Mesodermal cell (in vitro differentiated cells): Measurements from ENCODE around the gene METTL24.

Experiments used
- H3K27ac ChIP-seq: 2 replicates; pipeline ENCODE4 v1.7.0; 2013; ENCODE audit warnings: mild to moderate bottlenecking, low read depth, low read length, moderate library complexity; ENCODE audit not compliant: severe bottlenecking
- H3K36me3 ChIP-seq: 2 replicates; pipeline ENCODE4 v1.7.1; 2013; ENCODE audit warnings: mild to moderate bottlenecking, low read length, moderate library complexity; ENCODE audit not compliant: control insufficient read depth, insufficient read depth
- H3K4me1 ChIP-seq: one replicate; pipeline ENCODE4 v1.7.1; 2013; ENCODE audit warnings: mild to moderate bottlenecking, low read length; ENCODE audit not compliant: insufficient read depth, control insufficient read depth, poor library complexity, severe bottlenecking
- H3K4me3 ChIP-seq: 2 replicates; pipeline ENCODE4 v1.7.0; 2013; ENCODE audit warnings: low read length, control low read depth, mild to moderate bottlenecking; ENCODE audit not compliant: insufficient read depth, poor library complexity, severe bottlenecking; ENCODE audit errors: extremely low read depth
- H3K9me3 ChIP-seq: 2 replicates; pipeline ENCODE4 v1.7.1; 2013; ENCODE audit warnings: mild to moderate bottlenecking, low read length, moderate library complexity; ENCODE audit not compliant: control insufficient read depth
- WGBS, 2 experiments: methylation state at CpG; one replicate each; pipeline ENCODE4 v1.1.5; 2013; ENCODE audit warnings: missing lambda C conversion rate in 2 of 2; ENCODE audit not compliant: insufficient coverage in 2 of 2; 5-methylcytosine and 5-hydroxymethylcytosine counted together

Gene METTL24

DNA sequence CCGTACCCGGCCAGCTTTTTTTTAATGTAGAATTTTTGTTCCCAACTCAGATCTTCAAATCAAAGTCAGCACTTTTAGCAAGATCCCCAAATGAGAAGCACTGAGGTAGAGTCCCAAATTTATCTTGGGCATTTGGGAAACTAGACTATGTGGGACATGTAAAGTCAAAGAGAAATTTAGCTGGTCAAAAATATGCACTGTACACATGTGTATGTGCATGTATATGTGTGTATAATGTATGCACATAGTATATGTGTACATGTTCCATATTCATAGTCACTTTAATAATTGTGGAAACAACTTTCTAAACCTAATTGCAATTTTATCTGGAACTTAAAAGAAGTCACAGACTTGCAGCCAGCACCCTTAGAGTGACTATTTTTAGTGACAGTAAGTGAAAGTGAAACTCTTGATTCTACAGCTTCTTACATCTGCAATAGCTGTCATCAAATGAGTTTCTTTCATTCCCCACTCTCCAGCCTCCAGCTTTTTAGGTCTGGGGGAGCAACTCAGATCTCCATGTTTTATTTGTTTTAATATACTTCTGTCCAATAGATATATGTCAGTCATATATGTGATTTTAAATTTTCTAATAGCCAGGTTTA is 124.3 kb downstream of the METTL24 start:
- Histone ChIP-seq H3K4me1 (no peaks in the 10 kb centered on the region), H3K36me3 (peaks cover 14% of the 10 kb centered on the region), H3K4me3 (no peak overlapping the region), H3K9me3 (no peaks in the 10 kb centered on the region), H3K27ac (no peak overlapping the region)
- WGBS, 2 experiments: 100% methylated on average over 2 of the region's 2 CpGs; no CpG with 5 or more reads in 1 of the 2 experiments

DNA sequence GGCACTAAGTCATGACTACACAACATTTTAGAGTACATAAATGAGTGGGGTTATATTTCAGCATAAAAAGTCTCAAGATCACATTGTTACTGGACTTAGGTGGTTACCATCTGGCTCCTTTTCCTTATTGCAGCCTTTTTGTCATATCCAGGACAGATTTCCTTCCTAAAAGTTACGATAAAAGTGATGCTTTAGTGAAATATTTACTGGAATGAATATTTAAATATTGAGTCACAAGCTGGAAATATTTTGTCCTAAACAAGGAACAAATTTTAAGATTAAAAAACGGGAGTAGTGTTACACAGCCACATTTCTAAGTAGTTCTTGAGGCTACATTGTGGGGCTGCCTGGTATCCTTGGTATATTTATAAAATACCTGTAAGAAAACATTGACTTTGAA is 125.7 kb downstream of the METTL24 start:
- Histone ChIP-seq H3K9me3 (no peaks in the 10 kb centered on the region), H3K27ac (no peak overlapping the region), H3K36me3 (peaks cover 20% of the 10 kb centered on the region), H3K4me3 (no peak overlapping the region), H3K4me1 (no peaks in the 10 kb centered on the region)
- no CpG with 5 or more reads among the region's 2 CpGs for WGBS, 2 experiments

DNA sequence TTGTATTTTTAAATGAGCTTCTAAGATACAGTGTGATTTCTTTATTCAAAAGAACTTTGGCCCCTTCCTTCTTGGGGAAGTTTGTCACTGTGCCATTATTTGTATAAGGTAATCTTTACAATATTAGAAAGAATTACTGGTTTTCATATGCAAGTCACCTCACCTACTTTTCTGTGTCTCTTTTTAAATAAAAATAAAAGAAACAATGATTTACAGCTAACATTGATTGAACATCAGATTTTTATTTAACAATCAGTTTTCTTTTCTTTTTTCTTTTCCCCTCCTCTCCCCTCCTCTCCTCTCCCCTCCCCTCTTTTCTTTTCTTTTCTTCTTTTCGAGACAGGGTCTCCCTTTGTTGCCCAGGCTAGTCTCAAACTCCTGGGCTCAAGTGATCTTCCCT is 131.9 kb downstream of the METTL24 start:
- Histone ChIP-seq H3K4me1 (no peaks in the 10 kb centered on the region), H3K9me3 (no peaks in the 10 kb centered on the region), H3K27ac (no peak overlapping the region), H3K36me3 (peaks cover 38% of the 10 kb centered on the region), H3K4me3 (no peak overlapping the region)
- 88% methylated on average over 1 of the region's 1 CpG; no CpG with 5 or more reads in 1 of the 2 experiments for WGBS, 2 experiments

DNA sequence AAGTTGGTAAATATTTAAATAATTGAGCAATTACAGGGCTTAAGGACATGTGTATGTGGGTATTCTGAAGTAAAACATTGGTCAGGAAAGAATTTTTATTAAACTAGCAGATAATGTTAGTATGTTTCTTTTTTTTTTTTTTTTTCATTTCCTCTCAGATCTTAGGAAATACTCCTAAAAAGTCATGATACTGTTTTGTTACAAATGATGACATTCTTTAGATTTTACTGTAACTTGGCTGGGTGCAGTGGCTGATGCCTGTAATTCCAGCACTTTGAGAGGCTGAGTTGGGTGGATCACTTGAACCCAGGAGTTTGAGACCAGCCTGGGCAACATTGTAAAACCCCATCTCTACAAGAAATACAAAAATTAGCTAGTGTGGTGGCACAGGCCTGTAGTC is 136.4 kb downstream of the METTL24 start:
- peaks cover 49% of the 10 kb centered on the region for H3K36me3 ChIP-seq
- no peak overlapping the region for H3K4me3 ChIP-seq
- H3K27ac ChIP-seq: no peak overlapping the region
- H3K4me1 ChIP-seq: no peaks in the 10 kb centered on the region
- no peaks in the 10 kb centered on the region for H3K9me3 ChIP-seq

DNA sequence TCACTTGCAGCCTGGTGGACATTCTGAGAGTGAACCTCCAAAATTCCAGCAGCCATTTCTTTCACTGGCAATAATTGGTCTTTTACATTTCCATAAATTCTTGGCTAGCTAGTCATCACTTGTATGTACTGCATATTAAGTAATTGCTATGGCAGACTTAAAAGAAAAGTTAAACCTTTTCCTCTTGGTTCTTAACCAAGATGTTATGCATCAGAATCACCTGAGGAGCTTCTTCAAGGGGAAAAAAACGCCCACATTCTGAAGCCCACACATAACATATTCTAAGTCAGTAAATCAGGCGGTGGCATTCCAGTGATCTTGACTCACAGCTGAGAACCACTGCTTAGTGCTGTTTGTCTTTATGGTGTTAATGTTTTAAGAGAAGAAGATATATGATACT is 140.9 kb downstream of the METTL24 start:
- Histone ChIP-seq H3K4me3 (no peak overlapping the region), H3K36me3 (peaks cover 69% of the 10 kb centered on the region), H3K9me3 (no peaks in the 10 kb centered on the region), H3K27ac (no peak overlapping the region), H3K4me1 (no peaks in the 10 kb centered on the region)
- no CpG with 5 or more reads among the region's 2 CpGs for WGBS, 2 experiments

DNA sequence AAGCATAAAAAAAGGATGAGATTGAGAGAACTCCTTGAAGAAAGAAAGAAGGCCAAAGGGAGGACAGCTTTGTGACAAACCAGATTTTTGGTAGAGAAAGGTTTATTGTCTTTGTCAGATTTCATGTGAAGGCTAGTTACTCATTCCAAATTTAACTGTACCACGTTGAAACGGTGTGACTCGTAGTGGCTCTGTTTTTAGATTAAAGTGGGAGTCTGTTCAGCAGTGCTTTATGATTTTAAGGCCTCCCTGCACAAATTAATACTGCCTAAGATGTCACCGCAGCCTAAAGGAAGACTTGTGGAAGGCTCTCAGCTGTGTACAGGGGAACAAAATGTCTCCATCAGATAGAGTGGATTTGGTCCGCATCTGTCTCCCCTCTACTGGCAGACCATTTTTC is 142.0 kb downstream of the METTL24 start:
- Histone ChIP-seq H3K36me3 (peaks cover 68% of the 10 kb centered on the region), H3K27ac (no peak overlapping the region), H3K4me3 (no peak overlapping the region), H3K9me3 (no peaks in the 10 kb centered on the region), H3K4me1 (no peaks in the 10 kb centered on the region)
- WGBS, 2 experiments: 91 to 100% methylated on average over 1 to 5 of the region's 5 CpGs

DNA sequence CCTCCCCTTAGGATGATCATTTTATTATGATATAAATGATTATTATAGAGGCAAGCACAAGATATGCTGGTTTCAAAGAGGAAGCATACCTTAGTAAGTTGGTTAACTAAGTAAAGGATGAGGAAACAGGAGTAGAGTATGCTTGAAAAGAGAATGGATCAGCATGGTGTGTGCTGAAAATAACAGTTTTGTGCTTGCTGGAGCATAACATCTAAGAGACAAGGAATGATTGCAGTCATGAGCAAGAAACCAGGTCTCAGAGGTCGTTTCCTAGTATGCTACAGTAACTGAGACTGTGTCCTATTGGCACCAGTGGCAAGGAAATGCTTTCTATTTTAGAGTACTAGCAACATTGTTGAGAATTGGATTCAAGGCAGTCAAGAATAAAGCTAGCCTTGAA is 143.8 kb downstream of the METTL24 start:
- H3K4me1 ChIP-seq: no peaks in the 10 kb centered on the region
- H3K27ac ChIP-seq: no peak overlapping the region
- H3K9me3 ChIP-seq: no peaks in the 10 kb centered on the region
- 71 to 100% methylated on average over 1 of the region's 1 CpG for WGBS, 2 experiments
- no peak overlapping the region for H3K4me3 ChIP-seq
- peaks cover 60% of the 10 kb centered on the region for H3K36me3 ChIP-seq

DNA sequence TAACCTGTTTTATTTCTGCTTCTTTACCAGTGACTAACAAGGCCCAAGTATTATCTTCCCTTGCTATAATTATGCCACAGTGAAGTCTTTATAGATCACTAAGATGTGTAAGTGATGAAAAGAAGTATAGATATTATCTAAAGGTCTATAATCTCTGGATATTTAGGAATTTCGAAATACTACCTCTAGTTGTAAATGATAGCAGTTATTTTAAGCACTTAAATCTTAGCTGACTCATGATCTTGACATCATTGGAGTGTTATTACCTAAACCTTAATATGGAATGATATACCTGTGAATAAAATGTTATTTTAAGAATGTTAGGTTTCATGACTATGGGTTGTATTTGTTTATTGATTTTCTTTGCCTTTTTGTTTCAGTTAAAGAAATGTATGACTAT is 146.4 kb downstream of the METTL24 start:
- H3K4me3 ChIP-seq: no peak overlapping the region
- WGBS, 2 experiments: no CpG with 5 or more reads among the region's 1 CpG
- H3K27ac ChIP-seq: no peak overlapping the region
- H3K36me3 ChIP-seq: peaks cover 49% of the 10 kb centered on the region
- no peaks in the 10 kb centered on the region for H3K9me3 ChIP-seq
- no peaks in the 10 kb centered on the region for H3K4me1 ChIP-seq

DNA sequence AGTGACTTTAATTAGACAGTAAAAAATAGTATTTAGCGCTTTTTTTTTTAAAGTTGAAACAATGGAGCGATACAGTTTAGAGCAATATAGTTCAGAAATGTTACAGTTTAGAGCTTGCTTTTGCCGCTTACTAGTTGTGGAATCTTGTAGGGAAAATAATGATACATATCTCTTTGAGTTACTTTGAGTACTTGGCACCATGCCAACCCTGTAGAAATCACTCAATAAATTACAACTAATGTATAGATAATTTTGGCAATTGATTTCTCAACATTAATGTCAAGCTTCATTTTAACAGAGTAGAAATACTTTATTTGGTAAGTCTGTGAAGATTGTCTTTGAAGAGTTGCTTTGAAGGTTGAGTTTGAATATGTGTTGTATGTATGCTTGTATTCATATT is 150.5 kb downstream of the METTL24 start:
- Histone ChIP-seq H3K4me1 (no peaks in the 10 kb centered on the region), H3K36me3 (peaks cover 21% of the 10 kb centered on the region), H3K27ac (no peak overlapping the region), H3K9me3 (no peaks in the 10 kb centered on the region), H3K4me3 (no peak overlapping the region)
- 100% methylated on average over 2 of the region's 3 CpGs for WGBS, 2 experiments

DNA sequence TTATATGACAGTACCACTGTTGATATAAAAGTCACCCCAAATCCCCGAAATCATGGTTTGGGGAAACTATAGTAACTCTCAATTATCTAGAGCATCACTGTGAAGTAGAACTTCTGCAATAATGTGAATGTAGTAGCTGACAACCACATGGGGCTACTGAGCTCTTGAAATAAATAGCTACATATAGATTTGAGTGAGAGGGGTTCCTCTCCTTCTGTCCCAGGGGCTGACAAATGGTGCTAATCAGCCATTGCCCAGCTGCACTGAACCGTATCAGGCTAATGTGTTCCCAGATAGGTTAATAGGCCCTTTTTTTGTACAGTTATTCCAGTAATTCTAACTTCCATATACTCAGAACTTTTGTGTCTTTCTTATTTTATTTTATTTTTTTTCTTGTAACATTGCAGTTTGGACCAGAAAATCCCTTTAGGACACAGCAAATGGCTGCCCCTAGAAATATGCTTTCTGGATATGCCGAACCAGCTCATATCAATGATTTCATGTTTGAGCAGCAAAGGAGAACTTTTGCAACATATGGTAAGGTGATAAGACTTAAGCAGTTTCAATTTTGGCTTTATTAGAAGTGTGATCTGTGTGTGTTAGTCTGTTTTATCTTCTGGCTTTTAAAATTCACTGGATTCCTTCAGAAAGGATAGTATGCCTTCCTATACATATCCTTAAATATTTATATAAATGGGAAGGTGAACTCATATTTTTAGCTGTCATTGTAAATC is 156.8 kb downstream of the METTL24 start:
- no peak overlapping the region for H3K27ac ChIP-seq
- H3K4me3 ChIP-seq: no peak overlapping the region
- no peaks in the 10 kb centered on the region for H3K9me3 ChIP-seq
- H3K36me3 ChIP-seq: peaks cover 5% of the 10 kb centered on the region
- 90 to 92% methylated on average over 1 to 2 of the region's 3 CpGs for WGBS, 2 experiments
- H3K4me1 ChIP-seq: no peaks in the 10 kb centered on the region

DNA sequence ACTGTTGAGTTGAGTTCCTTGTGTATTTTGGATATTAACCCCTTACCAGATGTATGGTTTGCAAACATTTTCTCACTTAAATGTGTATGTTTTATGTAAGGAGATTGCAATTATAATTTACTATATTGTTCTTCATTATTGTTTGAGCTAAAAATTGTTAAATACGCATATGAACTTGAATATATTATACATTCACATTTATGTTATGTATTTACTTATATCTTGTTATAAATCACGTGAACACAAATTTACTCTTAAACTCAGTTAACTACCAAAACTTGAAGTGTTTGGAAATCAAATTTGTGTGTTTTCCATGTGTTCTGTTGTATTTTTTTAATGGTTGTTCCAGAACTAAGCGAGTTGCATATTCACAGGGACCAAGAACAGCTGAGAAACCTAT is 159.6 kb downstream of the METTL24 start:
- H3K4me3 ChIP-seq: no peak overlapping the region
- H3K27ac ChIP-seq: no peak overlapping the region
- 100% methylated on average over 1 of the region's 3 CpGs for WGBS, 2 experiments
- no peaks in the 10 kb centered on the region for H3K9me3 ChIP-seq
- H3K36me3 ChIP-seq: peaks cover 14% of the 10 kb centered on the region
- H3K4me1 ChIP-seq: no peaks in the 10 kb centered on the region
